Measurements from ENCODE around the gene CCDC201. TPM values are rescaled to one million over a fixed set of nuclear protein-coding genes. Genes with fewer than 3 reads are reported as not detected.

Gene CCDC201
- polyA plus RNA-seq, 1 of the 3 experiments (the other 2 are of a cell fraction): not detected

GRCh38 chr7:45893374-45893995, 20.6 kb upstream of the CCDC201 start (continued):
- no peak for TF ChIP-seq NRF1 (IDR thresholded peaks at IDR 0.05; ENCODE audit: low read depth, low read length)

GRCh38 chr7:45892407-45893035, 19.6 kb upstream of the CCDC201 start:
- Histone ChIP-seq H3K4me2 (no peak overlapping the region), H3K27ac (ENCODE audit: low read depth in 2 of 2, low read length in 1 of 2) (no peak overlapping the region), H3K36me3 (replicated peaks in 1 of 2; ENCODE audit: control insufficient read depth in 1 of 2, insufficient read depth in 2 of 2, low read length in 1 of 2) (no peaks in the 10 kb centered on the region), H3K9ac (no peak overlapping the region), H3F3A (replicated peaks; ENCODE audit: insufficient read depth) (no peaks in the 10 kb centered on the region), H2AFZ (ENCODE audit: low read depth) (no peak overlapping the region), H3K9me2 (no peaks in the 10 kb centered on the region), H4K20me1 (ENCODE audit: insufficient read depth) (no peaks in the 10 kb centered on the region), H3K79me2 (ENCODE audit: insufficient read depth) (no peaks in the 10 kb centered on the region), H3K9me3 (no peaks in the 10 kb centered on the region), H3K27me3 (ENCODE audit: insufficient read depth) (peaks cover 12% of the 10 kb centered on the region; the same call in 1 of the 2 replicates), H3K4me1 (ENCODE audit: control insufficient read depth in 1 of 2, insufficient read depth in 2 of 2, low read depth in 1 of 2, low read length in 1 of 2) (peaks cover 0 to 8% of the 10 kb centered on the region in 2 experiments; a peak in 1 of 4 replicates), H3K4me3 (ENCODE audit: low read depth in 2 of 2, low read length in 1 of 2) (no peak overlapping the region)
- no peak for DNase-seq
- WGBS (ENCODE audit: low lambda C conversion rate): 65% methylated on average over 5 of the region's 6 CpGs
- ChIA-PET POLR2A (interaction anchor here (0.6 kb wide), 1 partner anchor 380 kb away, joined by 4 read pairs; no protein-coding TSS in a partner anchor), CTCF (interaction anchor here (0.6 to 7.2 kb wide), 7 partner anchors 8 to 1543 kb away, joined by 3 to 53 read pairs (median 3); no protein-coding TSS in a partner anchor)
- TF ChIP-seq EZH2phosphoT487 (IDR thresholded peaks at IDR 0.05; ENCODE audit: borderline replicate concordance, low read depth): no peak
- TF ChIP-seq TEAD4 (IDR thresholded peaks at IDR 0.05; ENCODE audit: borderline replicate concordance, insufficient read depth): no peak
- no peak for TF ChIP-seq ELF1 (IDR thresholded peaks at IDR 0.05)
- TF ChIP-seq, protein P1, sequence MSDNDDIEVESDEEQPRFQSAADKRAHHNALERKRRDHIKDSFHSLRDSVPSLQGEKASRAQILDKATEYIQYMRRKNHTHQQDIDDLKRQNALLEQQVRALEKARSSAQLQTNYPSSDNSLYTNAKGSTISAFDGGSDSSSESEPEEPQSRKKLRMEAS (IDR thresholded peaks at IDR 0.05; ENCODE audit: low read depth): no peak
- no peak for TF ChIP-seq CHD2 (IDR thresholded peaks at IDR 0.05; ENCODE audit: low read length, partially characterized antibody)
- TF ChIP-seq, protein P2, sequence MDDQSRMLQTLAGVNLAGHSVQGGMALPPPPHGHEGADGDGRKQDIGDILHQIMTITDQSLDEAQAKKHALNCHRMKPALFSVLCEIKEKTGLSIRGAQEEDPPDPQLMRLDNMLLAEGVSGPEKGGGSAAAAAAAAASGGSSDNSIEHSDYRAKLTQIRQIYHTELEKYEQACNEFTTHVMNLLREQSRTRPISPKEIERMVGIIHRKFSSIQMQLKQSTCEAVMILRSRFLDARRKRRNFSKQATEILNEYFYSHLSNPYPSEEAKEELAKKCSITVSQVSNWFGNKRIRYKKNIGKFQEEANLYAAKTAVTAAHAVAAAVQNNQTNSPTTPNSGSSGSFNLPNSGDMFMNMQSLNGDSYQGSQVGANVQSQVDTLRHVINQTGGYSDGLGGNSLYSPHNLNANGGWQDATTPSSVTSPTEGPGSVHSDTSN (IDR thresholded peaks at IDR 0.05): no peak
- TF ChIP-seq NFIC (IDR thresholded peaks at IDR 0.05; ENCODE audit: borderline replicate concordance): no peak
- TF ChIP-seq ZBTB33 (IDR thresholded peaks at IDR 0.05; ENCODE audit: borderline replicate concordance, low read depth): no peak
- TF ChIP-seq USF2 (IDR thresholded peaks at IDR 0.05; ENCODE audit: borderline replicate concordance, low read depth, low read length): no peak
- TF ChIP-seq, protein P3, sequence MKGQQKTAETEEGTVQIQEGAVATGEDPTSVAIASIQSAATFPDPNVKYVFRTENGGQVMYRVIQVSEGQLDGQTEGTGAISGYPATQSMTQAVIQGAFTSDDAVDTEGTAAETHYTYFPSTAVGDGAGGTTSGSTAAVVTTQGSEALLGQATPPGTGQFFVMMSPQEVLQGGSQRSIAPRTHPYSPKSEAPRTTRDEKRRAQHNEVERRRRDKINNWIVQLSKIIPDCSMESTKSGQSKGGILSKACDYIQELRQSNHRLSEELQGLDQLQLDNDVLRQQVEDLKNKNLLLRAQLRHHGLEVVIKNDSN (IDR thresholded peaks at IDR 0.05; ENCODE audit: borderline replicate concordance, low read depth): no peak
- no peak for TF ChIP-seq MEF2A (IDR thresholded peaks at IDR 0.05; ENCODE audit: borderline replicate concordance, low read depth)
- no peak for TF ChIP-seq RCOR1 (IDR thresholded peaks at IDR 0.05; ENCODE audit: low read length)
